HG03196 (cell line): Measurements from ENCODE around the gene STAT5B.
"Not testable (repeated sequence)": the region's sequence is repeated elsewhere in the genome, so short reads cannot be mapped to it uniquely, and the experiment has no call there.

Experiments used
- ATAC-seq: cut with Tn5 transposase; IDR thresholded peaks from one replicate; pipeline ENCODE4 v1.9.1; 2021; ENCODE audit not compliant: unreplicated experiment

Gene STAT5B

GRCh38 chr17:42307362-42307927 is 31.3 kb upstream of the STAT5B start:
- no peak for ATAC-seq

- no peak for ATAC-seq
Measured at GRCh38 chr17:42306385-42306667, 30.1 kb upstream of the STAT5B start.

- ATAC-seq: no peak
Measured at GRCh38 chr17:42305543-42306384, 29.6 kb upstream of the STAT5B start.

GRCh38 chr17:42305031-42305330 is 28.8 kb upstream of the STAT5B start:
- not testable (repeated sequence) for ATAC-seq

GRCh38 chr17:42304187-42305030 is 28.2 kb upstream of the STAT5B start:
- no peak for ATAC-seq

GRCh38 chr17:42303694-42304093 is 27.5 kb upstream of the STAT5B start:
- ATAC-seq: no peak

- ATAC-seq: no peak
Measured at GRCh38 chr17:42301022-42301421, 24.8 kb upstream of the STAT5B start.

- ATAC-seq: not testable (repeated sequence)
Measured at GRCh38 chr17:42299913-42300312, 23.7 kb upstream of the STAT5B start.

GRCh38 chr17:42299361-42299760 is 23.2 kb upstream of the STAT5B start:
- not testable (repeated sequence) for ATAC-seq

- not testable (repeated sequence) for ATAC-seq
Measured at GRCh38 chr17:42297775-42298174, 21.6 kb upstream of the STAT5B start.

GRCh38 chr17:42296012-42296411 is 19.8 kb upstream of the STAT5B start:
- no peak for ATAC-seq

- ATAC-seq: no peak
Measured at GRCh38 chr17:42294469-42295398, 18.5 kb upstream of the STAT5B start.

- no peak for ATAC-seq
Measured at GRCh38 chr17:42291129-42291528, 14.9 kb upstream of the STAT5B start.

GRCh38 chr17:42290577-42290976 is 14.4 kb upstream of the STAT5B start:
- ATAC-seq: no peak

GRCh38 chr17:42289611-42290181 is 13.5 kb upstream of the STAT5B start:
- ATAC-seq: no peak

- ATAC-seq: peak; percentile 11
Measured at GRCh38 chr17:42288803-42289610, 12.8 kb upstream of the STAT5B start.

GRCh38 chr17:42287977-42288802 is 12.0 kb upstream of the STAT5B start, which contains the start of gene STAT5A:
STAT5A (plus strand) TSS chr17:42288498; CDS start chr17:42289412, 914 bp downstream.
- ATAC-seq: peak; percentile 43

GRCh38 chr17:42287305-42287976 is 11.2 kb upstream of the STAT5B start:
- peak; percentile 13 for ATAC-seq
